GM12865 (cell line): ENCODE measurements around the gene SORCS2.

ENCODE experiments used
- DNase-seq: peaks from one replicate; pipeline ENCODE4 v3.0.0; 2010; ENCODE audit warnings: low read depth
- H3K4me3 ChIP-seq: 2 replicates; pipeline ENCODE4 v1.5.1; 2011; ENCODE audit warnings: mild to moderate bottlenecking, low read depth, low read length, control low read depth
- TF ChIP-seq, protein P1 (sequence below): IDR thresholded peaks from 2 replicates; pipeline ENCODE4 v1.5.1; 2011; ENCODE audit warnings: low read length, control low read depth, low read depth, inconsistent platforms; ENCODE audit not compliant: insufficient read depth; ENCODE audit errors: missing control alignments

Gene SORCS2

GRCh38 chr4:7459471-7459870 is 267.1 kb downstream of the SORCS2 start:
- H3K4me3 ChIP-seq: no peak overlapping the region
- DNase-seq: no peak
- TF ChIP-seq, protein P1, sequence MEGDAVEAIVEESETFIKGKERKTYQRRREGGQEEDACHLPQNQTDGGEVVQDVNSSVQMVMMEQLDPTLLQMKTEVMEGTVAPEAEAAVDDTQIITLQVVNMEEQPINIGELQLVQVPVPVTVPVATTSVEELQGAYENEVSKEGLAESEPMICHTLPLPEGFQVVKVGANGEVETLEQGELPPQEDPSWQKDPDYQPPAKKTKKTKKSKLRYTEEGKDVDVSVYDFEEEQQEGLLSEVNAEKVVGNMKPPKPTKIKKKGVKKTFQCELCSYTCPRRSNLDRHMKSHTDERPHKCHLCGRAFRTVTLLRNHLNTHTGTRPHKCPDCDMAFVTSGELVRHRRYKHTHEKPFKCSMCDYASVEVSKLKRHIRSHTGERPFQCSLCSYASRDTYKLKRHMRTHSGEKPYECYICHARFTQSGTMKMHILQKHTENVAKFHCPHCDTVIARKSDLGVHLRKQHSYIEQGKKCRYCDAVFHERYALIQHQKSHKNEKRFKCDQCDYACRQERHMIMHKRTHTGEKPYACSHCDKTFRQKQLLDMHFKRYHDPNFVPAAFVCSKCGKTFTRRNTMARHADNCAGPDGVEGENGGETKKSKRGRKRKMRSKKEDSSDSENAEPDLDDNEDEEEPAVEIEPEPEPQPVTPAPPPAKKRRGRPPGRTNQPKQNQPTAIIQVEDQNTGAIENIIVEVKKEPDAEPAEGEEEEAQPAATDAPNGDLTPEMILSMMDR: no peak

GRCh38 chr4:7460566-7460965 is 268.2 kb downstream of the SORCS2 start:
- TF ChIP-seq, protein P1: no peak
- no peak for DNase-seq

DNA sequence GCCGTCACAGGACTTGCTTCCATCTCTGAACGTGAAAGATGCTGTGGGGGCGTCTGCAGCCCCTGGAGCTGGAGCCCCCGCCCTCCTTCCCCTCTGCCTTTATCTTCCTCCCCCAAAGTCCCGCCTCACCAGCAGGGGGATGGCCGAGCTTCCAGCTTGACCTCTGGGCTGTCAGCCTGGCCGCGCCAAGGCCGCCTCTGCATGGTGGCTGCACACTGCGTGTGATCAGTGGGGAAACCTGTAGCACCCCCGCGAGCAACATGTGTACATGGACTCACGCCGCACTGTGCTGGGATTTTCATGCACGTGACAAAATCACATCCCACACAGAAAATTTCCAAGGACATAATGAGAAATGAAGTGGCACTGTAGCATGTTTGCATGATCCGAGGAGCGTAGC is 268.9 kb downstream of the SORCS2 start:
- TF ChIP-seq, protein P1: no peak
- H3K4me3 ChIP-seq: no peak overlapping the region
- no peak for DNase-seq

More at GRCh38 chr4:7460566-7460965, 268.2 kb downstream of the SORCS2 start:
- no peak overlapping the region for H3K4me3 ChIP-seq

DNA sequence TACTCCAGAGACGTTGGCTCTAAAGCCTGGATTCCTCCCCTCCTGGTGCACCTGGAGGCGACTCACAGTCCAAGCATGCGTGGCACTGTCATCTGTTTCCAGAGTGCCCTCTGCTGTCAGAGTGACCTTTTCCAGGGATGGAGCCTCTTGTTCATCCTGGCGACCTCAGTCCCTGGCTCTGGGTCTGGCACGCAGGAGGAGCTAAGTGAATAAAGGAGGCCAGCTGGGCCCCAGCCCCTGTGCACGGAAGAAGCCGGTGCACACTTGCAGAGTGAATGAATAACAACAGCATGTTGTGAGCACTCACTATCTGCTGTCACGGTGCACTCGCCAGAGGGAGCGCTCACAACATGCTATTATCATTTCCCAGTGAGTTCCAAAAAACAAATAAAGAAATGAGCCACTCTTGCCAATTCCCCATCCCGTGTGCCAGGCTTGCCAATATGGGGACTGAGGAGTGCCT is 270.2 kb downstream of the SORCS2 start:
- no peak for DNase-seq
- no peak overlapping the region for H3K4me3 ChIP-seq
- TF ChIP-seq, protein P1: no peak

DNA sequence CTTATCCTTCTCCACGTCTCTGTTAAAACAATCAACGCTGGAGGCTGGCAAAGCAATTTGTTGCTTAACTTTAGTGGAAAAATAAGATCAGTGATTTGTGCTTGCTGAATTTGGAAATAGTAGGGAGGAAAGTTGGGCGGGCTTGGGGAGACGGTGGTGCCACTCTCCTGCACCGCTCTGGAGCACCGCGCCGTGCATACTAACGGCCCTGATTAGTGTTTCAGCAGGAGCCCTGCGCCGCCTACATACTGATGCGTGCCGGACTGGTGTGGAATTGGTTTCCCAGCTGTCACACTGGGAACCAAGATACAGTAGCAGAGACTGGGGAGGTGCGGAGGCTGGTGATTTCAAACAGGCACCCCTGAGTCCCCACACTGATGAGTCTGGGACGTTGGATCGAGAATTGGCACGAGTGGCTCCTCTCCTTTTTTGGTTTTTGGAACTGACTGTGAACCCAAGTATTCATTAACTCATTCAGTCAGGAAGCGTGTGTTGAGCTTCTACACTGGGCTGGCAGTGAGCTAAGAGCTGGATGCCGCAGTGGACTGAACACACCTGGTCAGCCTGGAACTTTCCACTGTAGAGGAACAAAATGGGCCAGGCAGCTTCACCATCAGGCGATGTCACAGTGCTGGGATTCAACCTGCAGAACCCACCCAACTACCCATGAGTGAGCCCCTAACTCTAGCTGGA is 271.4 kb downstream of the SORCS2 start:
- TF ChIP-seq, protein P1: no peak
- H3K4me3 ChIP-seq: no peak overlapping the region
- no peak for DNase-seq

DNA sequence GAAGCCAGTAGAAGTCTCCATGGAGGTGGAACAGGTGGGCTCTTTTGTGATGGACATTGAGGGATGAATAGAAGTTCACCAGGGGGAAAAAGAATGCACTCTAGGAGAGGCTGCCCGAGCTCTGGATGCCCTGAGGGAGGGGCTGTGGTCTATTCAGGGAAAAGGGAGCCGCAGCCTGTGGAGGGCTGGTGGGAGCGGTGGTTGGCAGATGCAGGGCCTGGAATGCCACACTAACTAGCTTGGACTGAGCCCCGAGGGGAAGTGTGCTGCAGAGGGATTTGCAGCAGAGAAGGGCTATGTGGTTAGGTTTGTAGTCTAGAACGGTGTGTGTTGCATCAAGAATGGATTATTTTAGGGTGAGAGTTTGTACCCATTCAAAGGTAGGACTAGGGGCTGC is 271.9 kb downstream of the SORCS2 start:
- TF ChIP-seq, protein P1: no peak
- no peak overlapping the region for H3K4me3 ChIP-seq
- no peak for DNase-seq

GRCh38 chr4:7465017-7465416 is 272.7 kb downstream of the SORCS2 start:
- TF ChIP-seq, protein P1: no peak
- DNase-seq: no peak
- H3K4me3 ChIP-seq: no peak overlapping the region
